HEK293T (cell line): ENCODE results near the gene FAM120B.

ENCODE experiments used
- CTCF ChIA-PET: fragments of 350-600 bp; formaldehyde crosslinking; extraction: SDS; loops from one replicate; lab custom pipeline; 2021; ENCODE audit warnings: antibody characterized with exemption, inconsistent platforms; lab: Yijun Ruan, JAX
- POLR2A ChIA-PET: fragments of 350-600 bp; formaldehyde crosslinking; extraction: SDS; loops from one replicate; lab custom pipeline; 2020; ENCODE audit warnings: antibody characterized with exemption, inconsistent platforms; lab: Yijun Ruan, JAX
- DNase-seq: peaks from one replicate; pipeline ENCODE4 v3.0.0; 2012; ENCODE audit warnings: mixed read lengths; ENCODE audit errors: extremely low spot score
- ARNT ChIP-seq: fragments of 450-650 bp; IDR thresholded peaks from 2 replicates; pipeline ENCODE4 v1.6.1; 2017; ENCODE audit warnings: mild to moderate bottlenecking
- BHLHE40 ChIP-seq: fragments of 450-650 bp; IDR thresholded peaks from 2 replicates; pipeline ENCODE4 v1.6.1; 2016; ENCODE audit warnings: mild to moderate bottlenecking, moderate library complexity, borderline replicate concordance
- CTBP1 ChIP-seq: fragments of 450-650 bp; IDR thresholded peaks from 2 replicates; pipeline ENCODE4 v1.6.1; 2016; ENCODE audit warnings: borderline replicate concordance
- ELF4 ChIP-seq: fragments of 450-650 bp; IDR thresholded peaks from 2 replicates; pipeline ENCODE4 v1.6.1; 2017; ENCODE audit warnings: antibody characterized with exemption
- FOXA1 ChIP-seq: fragments of 450-650 bp; IDR thresholded peaks from 2 replicates; pipeline ENCODE4 v1.6.1; 2016; ENCODE audit warnings: mild to moderate bottlenecking
- FOXK2 ChIP-seq: fragments of 450-650 bp; IDR thresholded peaks from 2 replicates; pipeline ENCODE4 v1.6.1; 2016; ENCODE audit warnings: mild to moderate bottlenecking
- FOXM1 ChIP-seq: fragments of 450-650 bp; IDR thresholded peaks from 2 replicates; pipeline ENCODE4 v1.6.1; 2017; ENCODE audit warnings: mild to moderate bottlenecking, borderline replicate concordance
- HDGF ChIP-seq: fragments of 450-650 bp; IDR thresholded peaks from 2 replicates; pipeline ENCODE4 v1.6.1; 2017; ENCODE audit warnings: antibody characterized with exemption, borderline replicate concordance
- L3MBTL2 ChIP-seq: fragments of 450-650 bp; conservative IDR thresholded peaks from 2 replicates; pipeline ENCODE4 v1.6.1; 2016; ENCODE audit warnings: mild to moderate bottlenecking
- LEF1 ChIP-seq: fragments of 450-650 bp; IDR thresholded peaks from 2 replicates; pipeline ENCODE4 v1.6.1; 2017; ENCODE audit warnings: mild to moderate bottlenecking, borderline replicate concordance
- NFRKB ChIP-seq: fragments of 450-650 bp; IDR thresholded peaks from 2 replicates; pipeline ENCODE4 v1.6.1; 2016; ENCODE audit warnings: mild to moderate bottlenecking, moderate library complexity
- PKNOX1 ChIP-seq: fragments of 450-650 bp; IDR thresholded peaks from 2 replicates; pipeline ENCODE4 v1.6.1; 2016
- SP1 ChIP-seq: fragments of 450-650 bp; IDR thresholded peaks from 2 replicates; pipeline ENCODE4 v1.6.1; 2017
- SUZ12 ChIP-seq: fragments of 450-650 bp; IDR thresholded peaks from 2 replicates; pipeline ENCODE4 v1.6.1; 2016; ENCODE audit warnings: mild to moderate bottlenecking
- TARDBP ChIP-seq: fragments of 450-650 bp; IDR thresholded peaks from 2 replicates; pipeline ENCODE4 v1.6.1; 2016
- ZNF384 ChIP-seq: fragments of 450-650 bp; IDR thresholded peaks from 2 replicates; pipeline ENCODE4 v1.6.1; 2016

The FAM120B gene

GRCh38 chr6:170423814-170424603, 117.5 kb downstream of the FAM120B start:
- CTCF ChIA-PET, result no interaction called here
- TF ChIP-seq ZNF384, result no peak
- no peak for TF ChIP-seq ELF4
- TF ChIP-seq ARNT, result no peak
- TF ChIP-seq FOXA1, result no peak
- TF ChIP-seq LEF1, result no peak
- TF ChIP-seq PKNOX1, result no peak
- TF ChIP-seq L3MBTL2, result no peak
- no peak for TF ChIP-seq FOXK2
- TF ChIP-seq TARDBP, result no peak
- TF ChIP-seq CTBP1, result no peak
- no peak for TF ChIP-seq BHLHE40
- no peak for TF ChIP-seq SP1
- TF ChIP-seq HDGF, result no peak
- no peak for TF ChIP-seq NFRKB
- no peak for TF ChIP-seq SUZ12
- no peak for TF ChIP-seq FOXM1
- POLR2A ChIA-PET, result no interaction called here
- no peak for DNase-seq

- POLR2A ChIA-PET, result no interaction called here
- no peak for TF ChIP-seq FOXK2
- no peak for TF ChIP-seq LEF1
- TF ChIP-seq ARNT, result no peak
- TF ChIP-seq HDGF, result no peak
- no peak for DNase-seq
- CTCF ChIA-PET, result no interaction called here
Measured at GRCh38 chr6:170424604-170425126, 118.1 kb downstream of the FAM120B start.

- POLR2A ChIA-PET, result no interaction called here
- CTCF ChIA-PET, result no interaction called here
- DNase-seq, result no peak
- TF ChIP-seq LEF1 (no peak), SUZ12 (no peak), HDGF (no peak), FOXA1 (no peak), L3MBTL2 (no peak), ZNF384 (no peak), FOXK2 (no peak), NFRKB (no peak), TARDBP (no peak), PKNOX1 (no peak), CTBP1 (no peak), FOXM1 (no peak), ELF4 (no peak), SP1 (no peak)
Measured at GRCh38 chr6:170429450-170429849, 122.9 kb downstream of the FAM120B start.

GRCh38 chr6:170433163-170434116, 126.9 kb downstream of the FAM120B start:
- DNase-seq, result no peak
- TF ChIP-seq L3MBTL2 (no peak), BHLHE40 (no peak), ARNT (no peak), ELF4 (no peak), CTBP1 (no peak), SP1 (no peak), LEF1 (no peak), ZNF384 (no peak), FOXM1 (no peak), SUZ12 (no peak), FOXK2 (no peak), FOXA1 (no peak), TARDBP (no peak), NFRKB (no peak), HDGF (no peak), PKNOX1 (no peak)
- ChIA-PET CTCF (no interaction called here), POLR2A (no interaction called here)

- DNase-seq, result no peak
- TF ChIP-seq LEF1 (no peak), SP1 (no peak), TARDBP (no peak), NFRKB (no peak), ELF4 (no peak), CTBP1 (no peak), ARNT (no peak), HDGF (no peak), FOXM1 (no peak), L3MBTL2 (no peak), SUZ12 (no peak)
- ChIA-PET CTCF (no interaction called here), POLR2A (no interaction called here)
Measured at GRCh38 chr6:170434117-170434820, 127.7 kb downstream of the FAM120B start.
